Loucy (cell line): ENCODE data around the gene NCLN.

ENCODE experiments used
- CTCF ChIP-seq: fragments of 200-600 bp; sonication (generic); conservative IDR thresholded peaks from 2 replicates; pipeline ENCODE4 v1.5.1; 2014; ENCODE audit warnings: mild to moderate bottlenecking, antibody characterized with exemption, low read length
- EZH2phosphoT487 ChIP-seq: fragments of 200-600 bp; IDR thresholded peaks from 2 replicates; pipeline ENCODE4 v1.6.1; 2018; ENCODE audit warnings: antibody characterized with exemption, mild to moderate bottlenecking, moderate library complexity, borderline replicate concordance

- TF ChIP-seq CTCF (no peak), EZH2phosphoT487 (no peak)
These were observed 65.5 kb downstream of the NCLN start for GRCh38 chr19:3251229-3251628.
